HG03097 (cell line): ENCODE measurements around the gene COMT.

Experiments
- ATAC-seq: cut with Tn5 transposase; IDR thresholded peaks from one replicate; pipeline ENCODE4 v1.9.1; 2021; ENCODE audit not compliant: unreplicated experiment, low FRiP score

COMT gene

GRCh38 chr22:19955241-19956128 lies 13.9 kb downstream of the COMT start:
- ATAC-seq = no peak

- ATAC-seq = no peak
Observed at GRCh38 chr22:19957445-19957844, 15.9 kb downstream of the COMT start.

GRCh38 chr22:19958083-19959042 lies 16.8 kb downstream of the COMT start:
- ATAC-seq = no peak

- ATAC-seq = no peak
Observed at GRCh38 chr22:19959043-19959586, 17.5 kb downstream of the COMT start.

- ATAC-seq = no peak
Observed at GRCh38 chr22:19959587-19960490, 18.3 kb downstream of the COMT start.

GRCh38 chr22:19960491-19961200 lies 19.1 kb downstream of the COMT start:
- no peak for ATAC-seq

GRCh38 chr22:19961201-19961580 lies 19.6 kb downstream of the COMT start:
- ATAC-seq = no peak

GRCh38 chr22:19961868-19962245 lies 20.3 kb downstream of the COMT start:
- ATAC-seq = no peak

GRCh38 chr22:19962246-19962908 lies 20.8 kb downstream of the COMT start:
- no peak for ATAC-seq

GRCh38 chr22:19962909-19963806 lies 21.6 kb downstream of the COMT start:
- no peak for ATAC-seq

- no peak for ATAC-seq
Observed at GRCh38 chr22:19963863-19964642, 22.5 kb downstream of the COMT start.

- ATAC-seq = no peak
Observed at GRCh38 chr22:19964701-19965386, 23.3 kb downstream of the COMT start.

GRCh38 chr22:19965771-19966709 lies 24.5 kb downstream of the COMT start:
- ATAC-seq = no peak

GRCh38 chr22:19966908-19967750 lies 25.6 kb downstream of the COMT start:
- no peak for ATAC-seq
